GM19099 (cell line): ENCODE measurements around the gene AGXT.

Experiments
- POLR2A ChIP-seq: IDR thresholded peaks from 3 replicates; pipeline ENCODE4 v1.6.1; 2011; ENCODE audit warnings: low read depth; ENCODE audit not compliant: insufficient read length; ENCODE audit errors: extremely low read depth

Gene AGXT

DNA sequence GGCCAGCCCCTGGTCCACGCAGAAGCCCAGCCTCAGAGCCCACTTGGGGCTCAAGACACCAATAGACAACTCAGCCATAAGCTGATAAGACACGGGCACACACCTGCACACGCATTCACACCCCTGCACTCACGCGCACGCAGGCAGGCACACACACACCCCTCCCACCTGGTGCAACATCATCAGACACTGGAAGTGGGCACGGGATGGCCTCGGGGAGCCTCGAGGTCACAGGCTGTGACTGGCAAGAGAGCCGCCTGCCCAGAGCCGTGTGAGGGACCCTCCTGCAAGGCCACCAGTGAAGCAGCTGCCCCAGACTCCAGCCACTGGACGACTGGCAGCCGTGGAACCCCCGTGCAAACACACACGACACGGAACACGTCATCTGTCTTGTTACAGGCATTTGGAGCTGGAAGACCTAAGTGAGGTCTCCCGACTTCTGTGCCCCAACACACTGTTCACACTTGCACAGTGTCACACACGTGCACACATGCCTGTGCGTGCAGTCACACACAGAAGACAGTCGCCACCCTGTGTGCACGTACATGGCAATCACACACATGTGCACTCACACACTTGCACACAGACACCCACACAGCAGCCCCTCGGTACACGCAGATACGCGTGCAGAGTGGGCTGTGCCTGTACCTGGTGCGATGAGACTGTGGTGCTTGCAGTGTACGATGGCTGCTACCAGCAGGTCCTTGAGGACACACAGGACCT is 26.4 kb downstream of the AGXT start:
- no peak for TF ChIP-seq POLR2A

DNA sequence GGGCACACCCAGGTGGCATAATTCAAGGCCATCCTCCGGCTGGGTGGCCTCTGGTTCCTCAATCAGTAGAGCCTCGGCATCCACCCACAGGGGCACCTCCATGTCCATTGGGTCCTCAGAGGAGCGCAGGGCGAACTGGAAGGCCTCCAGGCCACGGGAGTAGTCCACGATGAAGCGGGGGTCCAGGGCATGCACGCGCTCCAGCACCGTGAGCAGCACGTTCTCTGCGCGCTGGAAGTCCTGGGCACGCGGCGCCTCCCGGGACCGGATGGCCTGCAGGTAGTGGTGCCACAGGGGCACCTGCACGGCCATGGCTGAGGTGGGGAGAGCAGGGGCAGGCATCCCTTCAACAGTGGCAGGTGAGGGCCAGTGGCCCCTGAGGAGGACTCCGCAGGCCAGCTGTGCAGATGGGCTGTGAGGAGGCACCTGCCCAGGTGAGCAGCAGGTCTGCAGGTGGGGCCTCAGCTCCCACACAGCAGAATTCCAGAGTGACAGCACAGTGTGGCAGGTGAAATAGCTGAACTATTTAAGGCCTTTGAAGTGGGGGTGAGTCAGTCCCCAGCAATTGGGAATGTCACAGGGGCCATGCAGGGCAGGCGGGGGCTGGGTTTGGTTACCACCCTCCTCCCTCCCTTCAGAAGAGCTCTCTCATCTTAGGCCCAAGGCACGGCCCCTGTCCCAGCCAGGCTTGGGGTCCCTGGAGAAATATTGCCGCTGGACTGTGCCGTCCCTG is 27.2 kb downstream of the AGXT start, which contains the start of gene MAB21L4:
Gene MAB21L4, minus strand, starts transcription at position 501 of the 733 bp plus-strand sequence. Its CDS starts 159 bp downstream, at position 342.
- no peak for TF ChIP-seq POLR2A

DNA sequence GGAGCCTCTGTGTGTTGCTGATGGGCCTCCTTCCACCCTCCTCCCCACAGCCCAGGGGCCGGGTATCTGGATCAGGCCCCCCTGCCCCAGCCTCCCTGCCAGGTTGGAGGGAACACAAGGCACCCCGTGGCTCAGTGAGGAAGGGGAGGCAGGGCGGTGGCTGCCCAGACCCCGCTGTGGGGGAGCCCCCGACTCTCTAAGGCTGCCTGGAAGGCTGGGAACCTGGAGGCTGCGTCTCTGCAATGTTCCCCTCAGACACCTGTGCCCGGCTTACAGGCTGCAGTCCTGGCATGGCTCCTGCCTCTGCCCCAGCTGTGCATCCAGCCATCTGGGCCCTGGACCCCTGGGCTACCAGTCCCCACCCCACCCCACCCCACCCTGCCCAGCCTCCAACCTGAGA is 27.8 kb downstream of the AGXT start:
- no peak for TF ChIP-seq POLR2A

DNA sequence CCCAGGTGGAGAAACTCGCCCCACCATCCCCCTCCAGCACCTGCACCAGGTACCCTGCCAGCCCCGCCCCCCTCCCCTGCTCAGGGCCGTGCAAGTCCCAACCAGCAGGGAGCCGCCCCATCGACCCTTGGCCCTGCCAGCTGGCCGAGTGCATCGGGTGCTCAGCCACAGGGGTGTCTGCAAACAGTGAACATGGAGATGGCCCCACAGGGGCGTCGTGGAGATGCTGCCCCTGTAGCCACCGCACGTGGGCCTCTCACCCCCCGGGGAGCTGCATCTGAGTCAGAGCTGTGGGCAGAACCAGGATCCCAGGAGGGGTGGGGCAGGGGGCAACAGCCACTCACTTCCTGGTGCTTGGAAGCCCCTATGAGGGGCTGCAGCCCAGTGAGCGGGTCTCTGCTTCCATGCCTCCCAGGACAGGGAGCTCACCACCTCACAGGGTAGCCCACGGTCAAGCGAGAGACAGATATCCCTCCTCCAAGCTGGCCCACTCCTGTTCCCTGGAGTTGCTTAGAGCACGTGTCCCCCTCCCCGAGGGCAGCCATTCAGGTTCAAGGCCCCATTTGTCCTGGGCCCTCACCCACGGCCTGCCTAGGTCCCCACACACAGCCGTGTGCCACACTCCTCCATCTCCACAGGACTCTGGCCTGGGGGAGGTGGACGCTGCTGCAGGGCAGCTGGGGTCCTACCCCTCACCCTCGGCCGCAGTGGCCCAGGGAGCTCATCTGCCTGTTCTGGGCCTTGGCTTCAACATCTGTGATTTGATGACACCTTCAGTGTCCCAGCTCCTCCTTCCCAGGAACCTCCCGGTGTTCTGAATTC is 28.5 kb downstream of the AGXT start:
- no peak for TF ChIP-seq POLR2A

DNA sequence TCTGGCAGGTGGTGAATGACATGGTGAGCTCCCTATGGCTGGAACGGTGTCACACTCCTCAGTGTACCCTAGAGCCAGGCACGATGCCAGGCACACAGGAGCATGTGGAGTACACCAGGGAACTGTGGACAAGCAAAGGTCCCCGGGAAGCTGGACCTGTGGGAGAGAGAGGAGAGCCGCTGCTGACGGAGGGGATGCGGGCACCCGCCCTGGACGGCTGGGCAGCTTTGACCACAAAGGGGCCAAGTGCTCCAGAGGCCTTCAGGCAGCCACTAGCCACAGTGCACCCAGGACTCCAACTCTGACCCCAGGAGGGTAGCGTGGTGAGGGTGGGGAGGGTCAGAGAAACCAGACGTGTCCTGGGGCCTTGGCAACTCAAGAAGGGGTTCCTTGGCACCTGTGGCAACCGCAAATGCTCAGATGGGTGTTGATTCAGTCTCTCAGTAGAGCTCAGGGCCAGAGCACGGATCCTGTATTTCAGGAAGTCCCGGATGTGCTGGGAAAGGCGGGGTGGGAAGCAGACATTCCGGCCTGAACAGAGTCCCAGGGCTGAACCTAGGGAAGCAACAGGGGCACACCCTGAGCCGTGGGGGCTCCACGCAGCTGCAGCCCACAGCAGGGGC is 29.6 kb downstream of the AGXT start:
- TF ChIP-seq POLR2A, result no peak

DNA sequence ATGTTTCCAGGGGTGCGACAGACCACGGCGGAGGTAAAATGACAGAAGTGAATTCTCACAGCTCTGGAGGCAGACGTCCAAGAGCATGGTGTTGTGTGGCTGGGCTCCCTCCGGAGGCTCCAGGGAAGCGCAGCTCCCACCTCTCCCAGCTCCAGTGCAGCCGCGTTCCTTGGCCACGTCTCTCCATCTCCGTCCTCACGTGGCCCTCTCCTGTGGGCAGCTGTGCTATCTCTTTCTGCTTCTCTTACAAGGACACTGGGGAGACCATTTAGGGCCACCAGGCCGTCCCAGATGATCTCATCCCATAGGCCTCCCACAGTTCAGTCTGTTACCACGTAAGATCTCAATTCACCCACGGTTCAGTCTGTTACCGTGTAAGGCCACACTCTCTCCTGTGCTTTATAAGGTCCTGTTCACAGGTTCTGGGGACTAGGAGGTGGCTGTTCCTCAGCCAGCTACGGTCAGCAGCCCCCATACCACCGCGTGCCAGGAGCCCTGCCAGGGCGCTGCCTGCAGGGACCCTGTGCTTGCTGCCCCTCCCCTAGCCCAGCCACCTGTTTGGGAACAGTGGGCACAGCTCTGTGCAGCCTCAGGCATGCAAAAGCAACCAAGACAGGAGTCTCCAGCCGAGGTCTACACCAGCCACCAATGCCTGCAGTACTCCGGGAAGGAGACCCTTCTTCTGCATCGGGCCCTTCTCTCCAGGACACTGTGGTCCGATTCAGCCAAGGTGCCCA is 30.3 kb downstream of the AGXT start:
- TF ChIP-seq POLR2A, result no peak

DNA sequence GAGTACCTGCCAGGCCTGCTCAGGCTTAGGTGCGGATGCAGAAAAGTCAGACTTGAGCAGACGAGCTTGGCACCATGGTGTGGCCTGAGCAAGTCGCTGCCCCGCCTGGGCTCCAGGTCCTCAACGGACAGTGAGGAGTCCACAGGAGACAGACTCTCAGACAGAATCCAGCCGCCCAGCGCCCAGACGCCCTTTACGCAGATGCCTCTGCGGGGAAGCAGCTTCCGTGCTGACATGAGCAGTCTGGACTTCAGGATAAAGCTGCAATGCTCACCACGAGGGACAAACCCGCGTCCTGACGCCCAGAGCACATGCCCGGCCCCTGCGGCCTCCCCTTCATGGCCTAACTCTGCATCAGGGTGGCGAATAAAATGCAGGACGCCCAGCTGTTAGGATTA is 30.8 kb downstream of the AGXT start:
- TF ChIP-seq POLR2A, result no peak

DNA sequence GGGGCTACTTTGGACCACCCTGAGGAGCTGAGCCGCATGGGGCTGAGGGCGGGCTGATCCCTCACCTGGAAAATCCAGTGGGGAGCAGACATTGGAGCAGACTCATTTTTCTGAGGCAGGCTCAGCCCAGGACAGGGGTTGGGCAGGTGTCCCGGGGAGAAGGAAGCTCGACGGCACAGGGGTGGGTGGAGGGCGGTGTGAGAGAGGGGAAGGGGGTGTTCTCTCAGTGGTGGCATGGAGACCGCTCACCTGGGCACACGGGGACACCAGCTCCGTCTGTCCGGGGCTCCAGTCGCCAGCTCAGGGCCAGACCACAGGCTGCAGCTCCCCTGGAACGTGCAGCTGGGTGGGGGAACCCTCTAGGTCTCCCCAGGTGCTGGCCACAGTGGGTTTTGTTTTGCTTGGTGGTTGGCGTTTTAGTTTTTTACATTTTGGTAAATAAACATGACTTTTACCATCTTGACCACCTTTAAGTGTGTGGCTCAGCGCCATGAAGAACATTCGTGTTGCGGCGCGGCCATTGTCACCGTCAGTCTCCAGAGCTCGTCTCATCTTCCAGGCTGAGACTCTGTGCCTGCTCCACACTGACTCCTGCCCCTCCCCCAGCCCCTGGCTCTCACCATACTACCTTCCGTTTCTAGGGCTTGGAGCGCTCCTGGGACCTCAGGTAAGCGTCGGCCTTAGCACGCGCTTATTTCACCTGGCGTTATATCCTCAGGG is 31.7 kb downstream of the AGXT start:
- no peak for TF ChIP-seq POLR2A

DNA sequence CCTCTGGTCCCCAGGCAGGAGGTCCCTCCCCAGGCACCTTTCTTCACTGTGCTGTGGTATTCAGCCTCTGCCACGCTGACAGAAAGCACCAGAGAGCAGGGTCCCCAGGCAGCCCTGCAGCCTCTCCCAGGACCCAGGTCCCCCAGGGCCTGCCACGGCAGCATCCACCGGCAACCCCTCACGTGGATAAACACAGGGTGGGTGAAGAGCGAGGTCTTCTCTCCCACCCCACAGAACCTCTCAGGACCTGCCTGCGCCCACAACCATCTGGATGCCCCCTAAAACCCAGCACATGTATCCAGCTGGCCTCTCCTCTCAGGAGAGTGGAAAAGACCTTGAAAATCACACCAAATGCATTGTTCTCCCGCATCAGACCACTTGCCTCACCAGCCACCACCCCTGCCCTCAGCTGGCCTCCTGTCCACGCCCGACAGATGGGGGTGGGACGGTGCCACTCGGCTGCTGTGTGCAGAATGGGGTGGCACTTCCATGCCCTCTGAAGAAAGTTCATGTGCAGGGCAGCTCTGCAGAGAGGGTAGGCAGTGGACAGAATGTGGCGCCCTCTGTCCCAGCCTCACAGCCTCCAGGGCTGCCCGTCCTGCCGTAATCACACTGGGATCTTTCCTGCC is 33.5 kb downstream of the AGXT start:
- no peak for TF ChIP-seq POLR2A

DNA sequence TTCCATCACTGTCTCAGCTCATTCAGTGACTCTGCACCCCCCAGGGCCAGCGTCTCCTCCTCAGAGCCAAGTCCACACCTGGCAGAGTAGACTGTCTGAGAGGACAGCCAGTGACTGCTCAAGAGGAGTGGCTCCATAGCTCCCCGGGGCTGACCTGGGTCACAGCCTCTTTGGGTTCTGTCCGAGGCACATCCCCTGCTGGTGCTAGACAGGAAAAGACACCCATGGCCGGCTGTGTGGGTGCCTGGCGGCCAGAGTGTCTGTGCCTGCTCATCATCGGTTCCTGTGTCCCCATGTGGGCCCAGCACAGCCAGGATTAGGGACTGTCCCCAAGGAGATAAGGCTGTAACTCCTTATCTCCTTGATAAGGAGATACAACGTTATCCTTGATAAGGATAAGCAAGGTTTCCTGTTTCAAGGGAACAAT is 34.0 kb downstream of the AGXT start:
- TF ChIP-seq POLR2A, result no peak

DNA sequence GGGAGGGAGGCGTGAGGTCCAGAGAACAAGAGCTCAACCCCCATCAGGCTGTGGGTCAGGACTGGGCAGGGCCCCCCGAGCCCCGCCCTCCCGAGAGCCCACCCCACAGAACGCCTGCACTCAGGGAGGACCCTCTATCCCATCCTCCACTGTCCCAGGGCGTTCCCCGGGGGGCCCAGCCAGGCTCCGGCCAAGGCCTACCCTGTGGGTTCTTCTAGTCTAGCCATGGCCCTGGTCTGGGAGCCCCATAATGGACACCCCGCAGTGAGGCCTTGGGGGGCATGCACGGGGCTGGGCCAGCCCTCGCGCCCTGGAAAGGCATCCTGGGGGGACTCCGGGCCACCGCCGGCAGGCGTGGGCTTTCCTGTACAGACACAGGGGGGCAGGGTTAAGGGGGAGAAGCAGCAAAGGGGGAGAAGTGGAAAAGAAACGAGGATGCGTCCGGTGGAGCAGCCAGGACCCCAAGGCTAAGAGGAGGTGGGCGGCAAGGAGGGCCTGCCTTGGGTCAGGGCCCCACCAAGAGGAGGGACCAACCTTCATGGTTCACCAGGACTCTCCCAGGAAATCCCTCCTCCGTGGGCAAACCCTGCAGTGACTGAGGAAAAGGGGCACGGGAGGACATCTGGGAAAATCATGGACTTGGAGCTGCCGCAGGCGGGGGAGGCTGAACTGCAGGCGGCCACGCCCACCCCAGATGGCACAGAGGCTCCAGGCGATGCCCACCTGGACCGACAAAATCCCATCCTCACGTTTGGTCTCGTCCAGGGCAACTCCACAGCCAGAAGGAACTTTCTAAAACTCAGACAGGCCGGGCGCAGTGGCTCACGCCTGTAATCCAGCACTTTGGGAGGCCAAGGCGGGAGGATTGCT is 34.8 kb downstream of the AGXT start:
- TF ChIP-seq POLR2A, result no peak
